B cell (primary cell): Measurements from ENCODE around the gene MUC20. TPM values are rescaled to one million over a fixed set of nuclear protein-coding genes. Genes with fewer than 3 reads are reported as not detected.
"Not testable (repeated sequence)": the region's sequence is repeated elsewhere in the genome, so short reads cannot be mapped to it uniquely, and the experiment has no call there.

Experiments
- ATAC-seq: fragments of 200-7000 bp; cut with Tn5 transposase; one replicate; pipeline ENCODE4 v1.10.0; 2021; ENCODE audit warnings: low read depth, mild to moderate bottlenecking, moderate number of reproducible peaks, moderate library complexity
- CTCF ChIA-PET: fragments of 350-600 bp; sonication (Branson Sonifier 250); formaldehyde crosslinking; loops from one replicate; lab custom pipeline; 2021; ENCODE audit warnings: antibody characterized with exemption, inconsistent platforms; lab: Charles Lee
- POLR2A ChIA-PET: fragments of 350-600 bp; sonication (Branson Sonifier 250); formaldehyde crosslinking; loops from one replicate; lab custom pipeline; 2021; ENCODE audit warnings: antibody characterized with exemption; lab: Charles Lee
- DNase-seq: peaks from one replicate; pipeline ENCODE4 v3.0.0; 2013
- H2AFZ ChIP-seq: 2 replicates; pipeline ENCODE4 v1.6.1; 2012; ENCODE audit warnings: mild to moderate bottlenecking, low read depth, low read length; ENCODE audit not compliant: insufficient read depth, poor library complexity, severe bottlenecking
- H3K27ac ChIP-seq, 2 donors: 1 replicate in 1 of 2; 2 replicates in 1 of 2; pipeline ENCODE4 v1.5.1; 2012 to 2013; ENCODE audit warnings: low read length in 2 of 2, mild to moderate bottlenecking in 2 of 2, moderate library complexity in 1 of 2
- H3K27me3 ChIP-seq, 4 experiments: fragments of 200-600 bp in 1 of 4; sonication (generic) in 1 of 4; replicated peaks in 1 of 4; 1 replicate in 2 of 4; 2 replicates in 2 of 4; pipeline versions ENCODE4 v1.6.1 to v1.7.0; 2013 to 2016; ENCODE audit warnings: low read length in 3 of 4, mild to moderate bottlenecking in 2 of 4, mixed read lengths in 1 of 4, moderate library complexity in 1 of 4; ENCODE audit not compliant: insufficient read depth in 4 of 4, control insufficient read depth in 3 of 4; ENCODE audit errors: control extremely low read depth in 1 of 4
- H3K36me3 ChIP-seq, 2 experiments: replicated peaks in 1 of 2; 1 replicate in 1 of 2; 2 replicates in 1 of 2; pipeline versions ENCODE4 v1.6.1 to v1.7.1; 2013; ENCODE audit warnings: low read length in 1 of 2; ENCODE audit not compliant: insufficient read depth in 2 of 2, control insufficient read depth in 1 of 2; ENCODE audit errors: control extremely low read depth in 1 of 2, extremely low read depth in 1 of 2
- H3K4me1 ChIP-seq, 2 donors: fragments of 200-600 bp in 1 of 2; sonication (generic) in 1 of 2; 1 replicate in 1 of 2; 2 replicates in 1 of 2; pipeline versions ENCODE4 v1.5.1 to v1.6.1; 2013 to 2017; ENCODE audit warnings: low read length in 2 of 2; ENCODE audit not compliant: control insufficient read depth in 2 of 2, insufficient read depth in 2 of 2
- H3K4me2 ChIP-seq: replicated peaks from 2 replicates; pipeline ENCODE3; 2012; ENCODE audit warnings: mild to moderate bottlenecking, low read depth, low read length; ENCODE audit not compliant: poor library complexity, severe bottlenecking
- H3K4me3 ChIP-seq, 5 experiments: fragments of 200-600 bp in 1 of 5; sonication (generic) in 1 of 5; 1 replicate in 3 of 5; 2 replicates in 2 of 5; pipeline versions ENCODE4 v1.5.1 to v1.7.0; 2011 to 2016; ENCODE audit warnings: low read length in 4 of 5, mild to moderate bottlenecking in 4 of 5, low read depth in 2 of 5, control low read depth in 1 of 5, moderate library complexity in 1 of 5; ENCODE audit not compliant: insufficient read depth in 1 of 5; ENCODE audit errors: control extremely low read depth in 1 of 5, extremely low read depth in 1 of 5
- H3K79me2 ChIP-seq: fragments of 200-600 bp; sonication (generic); one replicate; pipeline ENCODE4 v1.6.0; 2016; ENCODE audit warnings: low read length; ENCODE audit not compliant: control insufficient read depth, insufficient read depth
- H3K9ac ChIP-seq: fragments of 200-600 bp; sonication (generic); 2 replicates; pipeline ENCODE4 v1.6.1; 2017; ENCODE audit warnings: mild to moderate bottlenecking, low read length, moderate library complexity
- H3K9me3 ChIP-seq, 3 donors: one replicate each; pipeline versions ENCODE4 v1.6.1 to v1.7.1; 2013; ENCODE audit warnings: low read length in 2 of 3; ENCODE audit not compliant: control insufficient read depth in 2 of 3, insufficient read depth in 1 of 3; ENCODE audit errors: control extremely low read depth in 1 of 3
- H4K20me1 ChIP-seq: 2 replicates; pipeline ENCODE4 v1.6.0; 2012; ENCODE audit warnings: mild to moderate bottlenecking, low read length; ENCODE audit not compliant: insufficient read depth, control insufficient read depth, poor library complexity, severe bottlenecking
- H3K27ac Mint-ChIP-seq: one replicate; pipeline ENCODE4 v1.8.0; 2021; ENCODE audit warnings: mixed read lengths
- H3K27me3 Mint-ChIP-seq: one replicate; pipeline ENCODE4 v1.8.0; 2021; ENCODE audit warnings: mixed read lengths
- H3K4me1 Mint-ChIP-seq: one replicate; pipeline ENCODE4 v1.8.0; 2021; ENCODE audit warnings: mixed read lengths
- H3K4me3 Mint-ChIP-seq: one replicate; pipeline ENCODE4 v1.8.0; 2021; ENCODE audit warnings: mixed read lengths
- H3K9me3 Mint-ChIP-seq: one replicate; pipeline ENCODE4 v1.8.0; 2022; ENCODE audit warnings: mixed read lengths; ENCODE audit not compliant: insufficient read depth
- WGBS: methylation state at CpG from one replicate; pipeline ENCODE4 v1.1.5; 2013; ENCODE audit warnings: missing lambda C conversion rate; ENCODE audit not compliant: insufficient coverage; 5-methylcytosine and 5-hydroxymethylcytosine counted together
- intact Hi-C: fragments of 100-400 bp; cut with micrococcal nuclease; formaldehyde crosslinking; loops from one replicate; pipeline ENCODE4 v1.10.0; 2022
- polyA minus RNA-seq: library from RNA; depleted of rRNA, polyadenylated mRNA; stranded (reverse); fragments of >200 nt; gene quantifications from 2 replicates; pipeline ENCODE4 v1.2.3, GENCODE V29; 2012
- polyA plus RNA-seq: library from polyadenylated mRNA; depleted of rRNA; stranded (reverse); fragments of >200 nt; gene quantifications from 2 replicates; pipeline ENCODE4 v1.2.3, GENCODE V29; 2012
- total RNA-seq, 2 donors: library from RNA; stranded (reverse); fragments of 120-200 nt in 1 of 2; gene quantifications; 1 replicate in 1 of 2; 2 replicates in 1 of 2; pipeline versions ENCODE4 v1.2.3 to v1.2.4, GENCODE V29; 2013 to 2022

Gene MUC20
- total RNA-seq (11.1 and 15.6 TPM in 2 replicates), polyA plus RNA-seq (11.0 and 12.1 TPM in 2 replicates), polyA minus RNA-seq (3.4 and 10.1 TPM in 2 replicates)
- 1.2 TPM for total RNA-seq (2013)

DNA sequence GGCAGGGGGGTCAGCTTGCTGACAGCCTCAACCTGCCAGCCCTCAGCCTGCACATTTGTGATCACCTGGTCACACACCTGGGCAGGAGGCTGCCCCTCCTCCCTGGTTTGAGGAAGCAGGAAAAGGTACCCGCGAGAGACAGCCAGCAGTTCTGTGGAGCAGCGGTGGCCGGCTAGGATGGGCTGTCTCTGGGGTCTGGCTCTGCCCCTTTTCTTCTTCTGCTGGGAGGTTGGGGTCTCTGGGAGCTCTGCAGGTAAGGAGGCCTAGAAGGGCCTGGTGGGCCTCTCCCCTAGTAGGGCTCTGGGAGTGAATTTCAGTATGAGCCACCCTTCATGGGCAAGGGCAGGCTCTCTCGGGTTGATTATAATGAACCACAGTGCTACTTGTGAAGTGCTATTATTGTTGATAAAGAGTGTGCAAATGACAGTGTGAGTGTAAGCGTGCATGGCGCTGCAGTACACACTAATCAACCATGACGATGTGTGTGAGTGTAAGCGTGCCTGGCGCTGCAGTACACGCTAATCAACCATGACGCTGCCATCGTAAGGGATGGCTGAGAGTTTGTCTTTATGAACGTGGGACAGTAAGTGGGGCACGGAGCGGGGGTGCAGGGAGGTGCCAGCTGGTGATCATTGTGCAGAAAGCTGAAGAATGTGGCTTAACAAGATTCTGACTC is at the start of gene MUC20:
MUC20 (plus strand) TSS at position 148 of the 676 bp plus-strand sequence; CDS start at position 178, 30 bp downstream.
- DNase-seq, H3K9ac ChIP-seq, H3K27ac ChIP-seq, CTCF ChIA-PET, H3K27ac Mint-ChIP-seq, H3K9me3 Mint-ChIP-seq, H2AFZ ChIP-seq, H3K27me3 ChIP-seq, intact Hi-C loops, H4K20me1 ChIP-seq, H3K4me1 Mint-ChIP-seq, H3K79me2 ChIP-seq, POLR2A ChIA-PET, H3K4me3 Mint-ChIP-seq, H3K4me3 ChIP-seq, H3K4me1 ChIP-seq, H3K36me3 ChIP-seq, H3K4me2 ChIP-seq, ATAC-seq: not testable (repeated sequence)
- peaks cover 0 to 10% (median 0%) of the 10 kb centered on the region in 3 donors for H3K9me3 ChIP-seq
- H3K27me3 Mint-ChIP-seq: peaks cover 13% of the 10 kb centered on the region
- 48% methylated on average over 4 of the region's 16 CpGs for WGBS

GRCh38 chr3:195671283-195671682 is 49.5 kb upstream of the MUC20 start:
- H3K4me3 Mint-ChIP-seq, H3K9ac ChIP-seq, H3K9me3 ChIP-seq, H3K4me1 Mint-ChIP-seq, intact Hi-C loops, H3K27me3 ChIP-seq, POLR2A ChIA-PET, H3K9me3 Mint-ChIP-seq, H2AFZ ChIP-seq, ATAC-seq, H3K4me2 ChIP-seq, CTCF ChIA-PET, DNase-seq, H3K27me3 Mint-ChIP-seq, H3K4me3 ChIP-seq, H3K79me2 ChIP-seq, H3K27ac Mint-ChIP-seq, H4K20me1 ChIP-seq, H3K27ac ChIP-seq, H3K4me1 ChIP-seq: not testable (repeated sequence)
- peaks cover 0 to 21% of the 10 kb centered on the region in 2 experiments for H3K36me3 ChIP-seq
- no CpG with 5 or more reads among the region's 17 CpGs for WGBS

GRCh38 chr3:195673711-195674110 is 47.1 kb upstream of the MUC20 start:
- H3K27ac Mint-ChIP-seq, ATAC-seq, H3K4me2 ChIP-seq, H3K9me3 Mint-ChIP-seq, CTCF ChIA-PET, H3K4me3 ChIP-seq, POLR2A ChIA-PET, H3K79me2 ChIP-seq, H3K27me3 ChIP-seq, H3K27ac ChIP-seq, intact Hi-C loops, H3K4me1 Mint-ChIP-seq, H3K27me3 Mint-ChIP-seq, H3K4me3 Mint-ChIP-seq, H3K4me1 ChIP-seq, H2AFZ ChIP-seq, H3K9ac ChIP-seq, DNase-seq, H3K9me3 ChIP-seq, H4K20me1 ChIP-seq: not testable (repeated sequence)
- peaks cover 0 to 23% of the 10 kb centered on the region in 2 experiments for H3K36me3 ChIP-seq
- 83% methylated on average over 2 of the region's 9 CpGs for WGBS

DNA sequence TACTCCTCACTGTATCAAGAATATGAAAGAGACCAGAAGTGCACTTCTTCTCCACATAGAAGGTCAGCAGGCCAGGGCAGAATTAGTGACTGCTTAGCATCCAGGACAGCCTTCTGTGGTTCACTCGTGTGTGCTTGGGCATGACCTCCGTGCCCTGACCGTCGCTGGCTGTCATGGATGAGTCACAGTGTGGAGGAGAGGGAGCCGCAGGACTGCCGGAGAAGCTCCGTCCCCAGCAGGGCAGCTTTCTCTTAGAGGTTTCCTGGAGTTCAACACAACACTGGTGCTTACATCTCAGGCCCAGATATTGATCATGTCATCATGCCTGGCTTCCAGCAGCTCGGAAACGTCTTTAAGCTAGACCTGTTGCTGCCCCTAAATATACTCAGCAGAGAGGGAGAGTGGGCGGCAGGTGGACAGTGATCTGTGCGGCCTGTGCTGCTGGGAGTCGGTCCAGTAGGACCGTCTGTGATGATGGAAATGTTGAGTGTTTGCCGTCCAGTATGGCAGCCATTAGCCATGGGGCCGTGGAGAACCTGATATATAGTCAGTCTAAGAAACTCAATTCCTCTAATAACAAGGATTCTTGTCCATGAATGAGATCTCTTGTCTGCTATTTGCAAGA is 42.3 kb upstream of the MUC20 start:
- H3K4me3 Mint-ChIP-seq, H3K27ac ChIP-seq, H3K27me3 ChIP-seq, H3K4me2 ChIP-seq, CTCF ChIA-PET, H3K4me1 Mint-ChIP-seq, DNase-seq, H4K20me1 ChIP-seq, POLR2A ChIA-PET, H3K79me2 ChIP-seq, H3K4me3 ChIP-seq, H2AFZ ChIP-seq, H3K9ac ChIP-seq, ATAC-seq, intact Hi-C loops, H3K27ac Mint-ChIP-seq, H3K4me1 ChIP-seq, H3K9me3 ChIP-seq, H3K9me3 Mint-ChIP-seq, H3K27me3 Mint-ChIP-seq: not testable (repeated sequence)
- H3K36me3 ChIP-seq: peaks cover 0 to 31% of the 10 kb centered on the region in 2 experiments
- 58% methylated on average over 2 of the region's 15 CpGs for WGBS
